Skeletal muscle cell (primary cell): Measurements from ENCODE around the gene WWC2.

ENCODE experiments used
- DNase-seq: peaks from one replicate; pipeline ENCODE4 v3.0.0-alpha.2; 2010; ENCODE audit warnings: low read depth
- H3K4me3 ChIP-seq: 2 replicates; pipeline ENCODE4 v1.5.1; 2011; ENCODE audit warnings: low read depth, mild to moderate bottlenecking, control low read depth, low read length, moderate library complexity

Gene WWC2

GRCh38 chr4:183241721-183242151 lies 142.7 kb downstream of the WWC2 start:
- no peak overlapping the region for H3K4me3 ChIP-seq
- DNase-seq, result no peak

GRCh38 chr4:183242291-183242690 lies 143.2 kb downstream of the WWC2 start:
- no peak for DNase-seq
- H3K4me3 ChIP-seq, result no peak overlapping the region

- H3K4me3 ChIP-seq, result no peak overlapping the region
- DNase-seq, result no peak
Measured at GRCh38 chr4:183244019-183244418, 145.0 kb downstream of the WWC2 start.

GRCh38 chr4:183244506-183244905 lies 145.4 kb downstream of the WWC2 start:
- DNase-seq, result no peak
- no peak overlapping the region for H3K4me3 ChIP-seq

GRCh38 chr4:183248201-183248600 lies 149.1 kb downstream of the WWC2 start:
- H3K4me3 ChIP-seq, result no peak overlapping the region

GRCh38 chr4:183249854-183250253 lies 150.8 kb downstream of the WWC2 start:
- DNase-seq, result no peak
- no peak overlapping the region for H3K4me3 ChIP-seq

More at GRCh38 chr4:183248201-183248600, 149.1 kb downstream of the WWC2 start:
- DNase-seq, result no peak

- DNase-seq, result no peak
- no peak overlapping the region for H3K4me3 ChIP-seq
Measured at GRCh38 chr4:183250831-183251230, 151.8 kb downstream of the WWC2 start.

GRCh38 chr4:183252959-183253358 lies 153.9 kb downstream of the WWC2 start:
- H3K4me3 ChIP-seq, result no peak overlapping the region
- no peak for DNase-seq

- DNase-seq, result no peak
- no peak overlapping the region for H3K4me3 ChIP-seq
Measured at GRCh38 chr4:183253451-183253850, 154.4 kb downstream of the WWC2 start.

GRCh38 chr4:183254162-183254561 lies 155.1 kb downstream of the WWC2 start:
- no peak overlapping the region for H3K4me3 ChIP-seq
- no peak for DNase-seq

- H3K4me3 ChIP-seq, result no peak overlapping the region
- no peak for DNase-seq
Measured at GRCh38 chr4:183255487-183255886, 156.4 kb downstream of the WWC2 start.

- DNase-seq, result no peak
- no peak overlapping the region for H3K4me3 ChIP-seq
Measured at GRCh38 chr4:183256343-183256742, 157.3 kb downstream of the WWC2 start.

GRCh38 chr4:183256756-183257385 lies 157.8 kb downstream of the WWC2 start:
- DNase-seq, result no peak
- H3K4me3 ChIP-seq, result no peak overlapping the region

- DNase-seq, result no peak
- no peak overlapping the region for H3K4me3 ChIP-seq
Measured at GRCh38 chr4:183257808-183258207, 158.8 kb downstream of the WWC2 start.

- H3K4me3 ChIP-seq, result no peak overlapping the region
- DNase-seq, result no peak
Measured at GRCh38 chr4:183260491-183261151, 161.6 kb downstream of the WWC2 start.

GRCh38 chr4:183261953-183262775 lies 163.1 kb downstream of the WWC2 start:
- no peak for DNase-seq
- H3K4me3 ChIP-seq, result no peak overlapping the region

GRCh38 chr4:183262776-183263100 lies 163.7 kb downstream of the WWC2 start:
- DNase-seq, result no peak
- no peak overlapping the region for H3K4me3 ChIP-seq

GRCh38 chr4:183263787-183264386 lies 164.8 kb downstream of the WWC2 start:
- no peak overlapping the region for H3K4me3 ChIP-seq
- no peak for DNase-seq

- DNase-seq, result no peak
- H3K4me3 ChIP-seq, result no peak overlapping the region
Measured at GRCh38 chr4:183264614-183265013, 165.6 kb downstream of the WWC2 start.

- DNase-seq, result no peak
Measured at GRCh38 chr4:183266371-183266770, 167.3 kb downstream of the WWC2 start.

More at GRCh38 chr4:183266371-183266770, 167.3 kb downstream of the WWC2 start:
- no peak overlapping the region for H3K4me3 ChIP-seq
